A549 (cell line): ENCODE data around the gene LRRC4C. TPM values are rescaled to one million over a fixed set of nuclear protein-coding genes. Genes with fewer than 3 reads are reported as not detected.
"Not testable (repeated sequence)": the region's sequence is repeated elsewhere in the genome, so short reads cannot be mapped to it uniquely, and the experiment has no call there.

ENCODE experiments used
- ATAC-seq, 2 experiments: fragments of 200-7000 bp in 1 of 2; fragments of >200 bp in 1 of 2; cut with Nextera tagmentation in 1 of 2; cut with Tn5 transposase in 1 of 2; 3 replicates each; pipeline versions ENCODE4 v1.8.0 to v1.9.1; 2018 to 2020; ENCODE audit warnings: mild to moderate bottlenecking in 1 of 2, moderate library complexity in 1 of 2
- CTCF ChIA-PET: fragments of 300-600 bp; sonication (Branson Sonifier 250); formaldehyde crosslinking; extraction: SDS; loops from one replicate; lab custom pipeline; 2021; ENCODE audit warnings: antibody characterized with exemption, inconsistent platforms; lab: Yijun Ruan, JAX
- POLR2A ChIA-PET: fragments of 350-600 bp; formaldehyde crosslinking; extraction: SDS; loops from one replicate; lab custom pipeline; 2021; ENCODE audit warnings: antibody characterized with exemption, inconsistent platforms; lab: Yijun Ruan, JAX
- DNase-seq, 2 experiments: peaks; one replicate each; pipeline versions ENCODE4 v3.0.0 to v3.0.0-alpha.2; 2011 to 2016; ENCODE audit warnings: low read depth in 1 of 2, low spot score in 1 of 2
- FAIRE-seq: peaks from 2 replicates; lab custom pipeline; 2011; peaks lifted over from hg19 to GRCh38; lab: Jason Lieb, UNC
- H3K27ac ChIP-seq, 2 experiments: fragments of >200 bp; sonication (Bioruptor Twin); formaldehyde crosslinking; 3 replicates each; pipeline ENCODE4 v1.5.1; 2016 to 2017
- H3K4me1 ChIP-seq: fragments of >200 bp; sonication (Bioruptor Twin); formaldehyde crosslinking; 3 replicates; pipeline ENCODE4 v1.6.1; 2016
- H3K4me2 ChIP-seq: fragments of >200 bp; sonication (Bioruptor Twin); formaldehyde crosslinking; 3 replicates; pipeline ENCODE4 v1.6.1; 2016
- H3K4me3 ChIP-seq: fragments of >200 bp; sonication (Bioruptor Twin); formaldehyde crosslinking; 3 replicates; pipeline ENCODE4 v1.5.1; 2016
- H3K9me3 ChIP-seq: fragments of >200 bp; sonication (Bioruptor Twin); formaldehyde crosslinking; 3 replicates; pipeline ENCODE4 v1.6.1; 2016
- BHLHE40 ChIP-seq: IDR thresholded peaks from 2 replicates; pipeline ENCODE4 v1.6.1; 2012; ENCODE audit warnings: low read depth, low read length, inconsistent platforms
- CEBPB ChIP-seq, 2 experiments: fragments of >200 bp in 1 of 2; sonication (Bioruptor Twin) in 1 of 2; formaldehyde crosslinking in 1 of 2; IDR thresholded peaks; 2 replicates each; pipeline ENCODE4 v1.6.1; 2012 to 2016
- EHF ChIP-seq: fragments of 250-450 bp; sonication (Bioruptor Pico); IDR thresholded peaks from 2 replicates; pipeline ENCODE4 v1.5.0; 2020; ENCODE audit warnings: mild to moderate bottlenecking
- HOXB5 ChIP-seq: fragments of 250-450 bp; sonication (Bioruptor Pico); IDR thresholded peaks from 2 replicates; pipeline ENCODE4 v1.5.0; 2020; ENCODE audit warnings: mild to moderate bottlenecking, moderate library complexity
- MAFK ChIP-seq: fragments of 450-650 bp; IDR thresholded peaks from 2 replicates; pipeline ENCODE4 v1.6.1; 2014; ENCODE audit not compliant: partially characterized antibody
- MAZ ChIP-seq: fragments of 150-350 bp; IDR thresholded peaks from 2 replicates; pipeline ENCODE4 v1.6.1; 2014; ENCODE audit warnings: antibody characterized with exemption, low read depth, low read length, borderline replicate concordance
- NPAS2 ChIP-seq: fragments of 250-450 bp; sonication (Bioruptor Pico); IDR thresholded peaks from 2 replicates; pipeline ENCODE4 v1.8.0; 2022; ENCODE audit warnings: mild to moderate bottlenecking, moderate library complexity, borderline replicate concordance
- POLR2A ChIP-seq: IDR thresholded peaks from 2 replicates; pipeline ENCODE4 v1.6.1; 2012; ENCODE audit warnings: mild to moderate bottlenecking, low read length
- RAD21 ChIP-seq, 2 experiments: fragments of >200 bp in 1 of 2; sonication (Bioruptor Twin) in 1 of 2; formaldehyde crosslinking in 1 of 2; IDR thresholded peaks in 1 of 2; conservative IDR thresholded peaks in 1 of 2; 2 replicates in 1 of 2; 3 replicates in 1 of 2; pipeline ENCODE4 v1.6.1; 2012 to 2018; ENCODE audit warnings: inconsistent platforms in 1 of 2
- TFCP2L1 ChIP-seq: fragments of 250-450 bp; sonication (Bioruptor Pico); IDR thresholded peaks from 2 replicates; pipeline ENCODE4 v1.5.0; 2021; ENCODE audit warnings: mild to moderate bottlenecking
- ZC3H11A ChIP-seq: fragments of 450-650 bp; IDR thresholded peaks from 2 replicates; pipeline ENCODE4 v1.6.1; 2014; ENCODE audit warnings: antibody characterized with exemption, mild to moderate bottlenecking
- ZFP36 ChIP-seq: fragments of 450-650 bp; IDR thresholded peaks from 2 replicates; pipeline ENCODE4 v1.6.1; 2014; ENCODE audit warnings: borderline replicate concordance; ENCODE audit not compliant: partially characterized antibody
- WGBS: methylation state at CpG from one replicate; pipeline ENCODE4 v1.1.6; 2017; ENCODE audit errors: missing lambda C conversion rate; 5-methylcytosine and 5-hydroxymethylcytosine counted together
- polyA plus RNA-seq, 4 experiments: library from polyadenylated mRNA; depleted of rRNA in 3 of 4; stranded (reverse); fragments of >200 nt; fragmentation: RNase III in 1 of 4; extraction: RNeasy Plus Mini Kit Qiagen cat#74134 plus additional on column Dnase treatment in 1 of 4; gene quantifications; 2 replicates in 3 of 4; 3 replicates in 1 of 4; pipeline ENCODE4 v1.2.3, GENCODE V29; 2011 to 2017
- TF ChIP-seq, protein P1 (sequence below): fragments of 450-650 bp; IDR thresholded peaks from 2 replicates; pipeline ENCODE4 v1.6.1; 2014; ENCODE audit warnings: antibody characterized with exemption
- TF ChIP-seq, protein P2 (sequence below): fragments of 250-450 bp; sonication (Bioruptor Pico); IDR thresholded peaks from 2 replicates; pipeline ENCODE4 v1.5.0; 2020; ENCODE audit warnings: low read depth, mild to moderate bottlenecking, moderate library complexity
- TF ChIP-seq, protein P3 (sequence below): fragments of >200 bp; sonication (Bioruptor Twin); formaldehyde crosslinking; IDR thresholded peaks from 3 replicates; pipeline ENCODE4 v1.6.1; 2016
- TF ChIP-seq, protein P4 (sequence below): fragments of 250-450 bp; sonication (Bioruptor Pico); IDR thresholded peaks from 2 replicates; pipeline ENCODE4 v1.5.0; 2021; ENCODE audit warnings: mild to moderate bottlenecking, moderate library complexity, borderline replicate concordance

The LRRC4C gene
- polyA plus RNA-seq, 2 of the 4 experiments (the other 2 are of a cell fraction), result not detected

DNA sequence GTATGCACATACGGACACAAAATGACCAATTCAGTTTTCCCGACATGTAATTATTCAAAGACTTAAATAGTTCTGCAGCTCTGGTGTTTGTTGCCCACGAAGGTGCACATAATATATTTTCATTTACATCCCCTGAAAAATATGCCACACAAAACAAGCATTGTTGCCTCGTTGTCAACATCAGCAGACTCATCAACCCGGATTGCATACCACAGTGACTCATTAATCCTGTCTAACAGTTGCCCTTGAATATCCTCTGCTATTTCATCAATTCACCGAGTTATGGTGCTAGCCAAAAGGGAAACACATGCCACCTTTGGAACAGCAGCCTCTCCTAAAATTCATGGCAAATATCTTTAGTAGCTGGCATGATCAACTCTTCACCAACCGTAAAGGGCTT is 582.2 kb downstream of the LRRC4C start (continued):
- TF ChIP-seq, protein P1, sequence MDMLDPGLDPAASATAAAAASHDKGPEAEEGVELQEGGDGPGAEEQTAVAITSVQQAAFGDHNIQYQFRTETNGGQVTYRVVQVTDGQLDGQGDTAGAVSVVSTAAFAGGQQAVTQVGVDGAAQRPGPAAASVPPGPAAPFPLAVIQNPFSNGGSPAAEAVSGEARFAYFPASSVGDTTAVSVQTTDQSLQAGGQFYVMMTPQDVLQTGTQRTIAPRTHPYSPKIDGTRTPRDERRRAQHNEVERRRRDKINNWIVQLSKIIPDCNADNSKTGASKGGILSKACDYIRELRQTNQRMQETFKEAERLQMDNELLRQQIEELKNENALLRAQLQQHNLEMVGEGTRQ, result no peak
- TF ChIP-seq, protein P2, sequence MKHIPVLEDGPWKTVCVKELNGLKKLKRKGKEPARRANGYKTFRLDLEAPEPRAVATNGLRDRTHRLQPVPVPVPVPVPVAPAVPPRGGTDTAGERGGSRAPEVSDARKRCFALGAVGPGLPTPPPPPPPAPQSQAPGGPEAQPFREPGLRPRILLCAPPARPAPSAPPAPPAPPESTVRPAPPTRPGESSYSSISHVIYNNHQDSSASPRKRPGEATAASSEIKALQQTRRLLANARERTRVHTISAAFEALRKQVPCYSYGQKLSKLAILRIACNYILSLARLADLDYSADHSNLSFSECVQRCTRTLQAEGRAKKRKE (CRISPR knock-in tag), result no peak
- TF ChIP-seq TFCP2L1 (CRISPR knock-in tag), result no peak

DNA sequence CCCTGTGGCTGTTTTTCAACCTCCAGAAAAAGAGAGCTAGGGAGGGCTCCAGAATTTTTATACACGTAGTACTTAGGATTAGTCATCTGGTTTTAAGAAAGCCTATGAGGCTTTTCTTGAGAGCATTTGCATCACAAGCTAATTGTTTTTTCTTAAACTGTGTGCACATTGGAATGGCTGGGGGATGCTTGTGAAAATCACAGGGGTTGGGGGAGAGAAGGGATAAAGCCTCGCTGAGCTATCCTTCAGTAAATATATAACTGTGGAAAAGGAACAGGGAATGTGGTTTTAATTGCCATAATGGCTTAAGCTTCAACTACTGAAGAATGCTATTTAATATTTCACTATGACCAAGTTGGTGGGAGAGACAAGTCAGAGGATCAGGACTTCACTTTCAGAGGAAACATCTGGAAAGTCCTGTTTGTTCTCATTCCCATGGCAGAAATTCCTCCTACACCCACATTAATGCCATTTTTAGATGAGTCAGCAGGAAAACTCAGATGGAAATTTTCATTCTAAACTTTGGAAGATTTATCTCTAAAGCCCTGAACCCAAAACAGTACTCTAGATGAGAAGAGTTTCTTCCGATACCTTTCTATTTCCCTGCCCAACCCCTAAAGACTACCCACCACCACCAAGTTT is 591.3 kb downstream of the LRRC4C start:
- Histone ChIP-seq H3K27ac (no peak overlapping the region), H3K9me3 (0 out of 3 replicates have a peak, but pooled peaks cover 2% of the 10 kb centered on the region), H3K4me2 (no peak overlapping the region), H3K4me3 (no peak overlapping the region)
- ATAC-seq, result no peak
- 8% methylated on average over 3 of the region's 3 CpGs for WGBS
- no peak for DNase-seq
- ChIA-PET CTCF (no interaction called here), POLR2A (no interaction called here)
- no peak for FAIRE-seq
- TF ChIP-seq, protein P3, sequence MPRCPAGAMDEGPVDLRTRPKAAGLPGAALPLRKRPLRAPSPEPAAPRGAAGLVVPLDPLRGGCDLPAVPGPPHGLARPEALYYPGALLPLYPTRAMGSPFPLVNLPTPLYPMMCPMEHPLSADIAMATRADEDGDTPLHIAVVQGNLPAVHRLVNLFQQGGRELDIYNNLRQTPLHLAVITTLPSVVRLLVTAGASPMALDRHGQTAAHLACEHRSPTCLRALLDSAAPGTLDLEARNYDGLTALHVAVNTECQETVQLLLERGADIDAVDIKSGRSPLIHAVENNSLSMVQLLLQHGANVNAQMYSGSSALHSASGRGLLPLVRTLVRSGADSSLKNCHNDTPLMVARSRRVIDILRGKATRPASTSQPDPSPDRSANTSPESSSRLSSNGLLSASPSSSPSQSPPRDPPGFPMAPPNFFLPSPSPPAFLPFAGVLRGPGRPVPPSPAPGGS, result no peak
- peak; percentile 87 for TF ChIP-seq MAFK
- TF ChIP-seq, all 56 proteins: peak for 1
- H3K4me1 ChIP-seq, result no peaks in the 10 kb centered on the region

DNA sequence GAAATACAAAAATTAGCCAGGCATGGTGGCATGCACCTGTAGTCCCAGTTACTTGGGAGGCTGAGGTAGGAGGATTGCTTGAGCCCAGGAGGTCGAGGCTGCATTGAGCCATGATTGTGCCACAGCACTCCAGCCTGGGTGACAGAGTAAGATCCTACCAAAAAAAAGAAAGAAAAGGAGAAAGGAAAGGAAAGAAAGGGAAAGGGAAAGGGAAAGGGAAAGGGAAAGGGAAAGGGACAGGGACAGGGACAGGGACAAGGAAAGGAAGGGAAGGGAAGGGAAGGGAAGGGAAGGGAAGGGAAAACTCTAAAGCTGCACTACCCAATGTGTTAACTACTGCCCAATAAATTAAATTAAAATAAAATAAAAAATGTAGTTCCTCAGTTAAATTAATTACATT is 601.7 kb downstream of the LRRC4C start:
- H3K27ac ChIP-seq, FAIRE-seq, POLR2A ChIA-PET, DNase-seq, CTCF ChIA-PET, H3K4me3 ChIP-seq, ATAC-seq, H3K9me3 ChIP-seq, H3K4me2 ChIP-seq, H3K4me1 ChIP-seq: not testable (repeated sequence)
- 0% methylated on average over 1 of the region's 1 CpG for WGBS

DNA sequence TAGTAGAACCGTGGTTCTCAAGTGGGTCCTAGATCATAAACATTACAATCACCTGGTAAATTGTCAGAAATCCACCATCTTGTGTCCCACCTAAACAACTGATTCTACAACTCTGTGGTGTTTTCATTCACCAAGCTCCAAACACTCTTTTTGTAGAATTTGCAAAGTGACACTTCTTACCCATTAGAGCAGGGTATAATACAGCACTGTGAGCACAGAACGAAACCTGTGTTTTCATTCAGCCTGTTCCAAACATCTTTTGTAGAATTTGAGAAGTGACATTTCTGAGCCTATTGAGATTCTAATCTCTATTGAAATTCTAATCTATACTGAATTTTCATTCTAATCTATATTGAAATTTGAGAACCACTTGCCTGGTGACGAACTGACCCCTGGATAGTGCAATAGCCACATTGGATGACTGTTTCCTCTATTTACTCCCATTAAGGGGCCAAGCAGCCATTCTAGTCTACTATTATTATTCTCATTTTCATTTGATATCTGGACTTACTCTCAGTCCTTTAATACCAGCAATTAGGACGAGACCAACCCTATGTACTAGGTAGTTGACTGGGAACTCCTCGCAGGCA is 616.6 kb downstream of the LRRC4C start:
- no peak for DNase-seq
- Histone ChIP-seq H3K9me3 (no peaks in the 10 kb centered on the region), H3K4me3 (no peak overlapping the region), H3K4me1 (no peaks in the 10 kb centered on the region), H3K27ac (no peak overlapping the region)
- ChIA-PET POLR2A (no interaction called here), CTCF (no interaction called here)
- WGBS, result 8% methylated on average over 5 of the region's 5 CpGs
- no peak for ATAC-seq
- no peak for FAIRE-seq
- no peak for TF ChIP-seq HOXB5 (CRISPR knock-in tag)
- TF ChIP-seq MAZ, result no peak
- TF ChIP-seq EHF, result no peak
- no peak for TF ChIP-seq NPAS2 (CRISPR knock-in tag)
- no peak for TF ChIP-seq CEBPB (IDR thresholded peaks at IDR 0.05)
- TF ChIP-seq RAD21 (conservative IDR thresholded peaks at IDR 0.05 in 1 of 2, IDR thresholded peaks at IDR 0.05 in 1 of 2), result no peak
- no peak for TF ChIP-seq ZFP36
- TF ChIP-seq, protein P4, sequence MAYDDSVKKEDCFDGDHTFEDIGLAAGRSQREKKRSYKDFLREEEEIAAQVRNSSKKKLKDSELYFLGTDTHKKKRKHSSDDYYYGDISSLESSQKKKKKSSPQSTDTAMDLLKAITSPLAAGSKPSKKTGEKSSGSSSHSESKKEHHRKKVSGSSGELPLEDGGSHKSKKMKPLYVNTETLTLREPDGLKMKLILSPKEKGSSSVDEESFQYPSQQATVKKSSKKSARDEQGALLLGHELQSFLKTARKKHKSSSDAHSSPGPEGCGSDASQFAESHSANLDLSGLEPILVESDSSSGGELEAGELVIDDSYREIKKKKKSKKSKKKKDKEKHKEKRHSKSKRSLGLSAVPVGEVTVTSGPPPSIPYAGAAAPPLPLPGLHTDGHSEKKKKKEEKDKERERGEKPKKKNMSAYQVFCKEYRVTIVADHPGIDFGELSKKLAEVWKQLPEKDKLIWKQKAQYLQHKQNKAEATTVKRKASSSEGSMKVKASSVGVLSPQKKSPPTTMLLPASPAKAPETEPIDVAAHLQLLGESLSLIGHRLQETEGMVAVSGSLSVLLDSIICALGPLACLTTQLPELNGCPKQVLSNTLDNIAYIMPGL (CRISPR knock-in tag), result no peak
- no peak for TF ChIP-seq BHLHE40
- TF ChIP-seq ZC3H11A, result no peak
- no peak for TF ChIP-seq POLR2A
- TF ChIP-seq, all 56 proteins: peak for 0
- H3K4me2 ChIP-seq, result no peak overlapping the region
